Measurements from ENCODE around the gene OR52K1.
"Not testable (repeated sequence)": the region's sequence is repeated elsewhere in the genome, so short reads cannot be mapped to it uniquely, and the experiment has no call there.

Gene OR52K1

GRCh38 chr11:4482445-4482844 is at the start of gene OR52K1:
Gene OR52K1 (plus strand): TSS chr11:4482646. CDS start chr11:4488901, 6,255 bp downstream.
- DNase-seq: no peak

GRCh38 chr11:4433856-4434255 is 48.6 kb upstream of the OR52K1 start:
- DNase-seq: no peak

- no peak for DNase-seq
Observed at GRCh38 chr11:4436411-4436810, 46.0 kb upstream of the OR52K1 start.

- no peak for DNase-seq
Observed at GRCh38 chr11:4441515-4441914, 40.9 kb upstream of the OR52K1 start.

GRCh38 chr11:4443232-4443891 is 39.1 kb upstream of the OR52K1 start:
- DNase-seq: no peak

GRCh38 chr11:4448995-4449394 is 33.5 kb upstream of the OR52K1 start, which contains the start of gene OR52K2:
Gene OR52K2 (plus strand): TSS chr11:4449295. CDS start chr11:4449340, 45 bp downstream.
- DNase-seq: no peak

GRCh38 chr11:4453118-4453517 is 29.3 kb upstream of the OR52K1 start:
- no peak for DNase-seq

- no peak for DNase-seq
Observed at GRCh38 chr11:4454021-4454420, 28.4 kb upstream of the OR52K1 start.

GRCh38 chr11:4455419-4455818 is 27.0 kb upstream of the OR52K1 start:
- no peak for DNase-seq

- no peak for DNase-seq
Observed at GRCh38 chr11:4459500-4459899, 22.9 kb upstream of the OR52K1 start.

- no peak for DNase-seq
Observed at GRCh38 chr11:4460151-4460550, 22.3 kb upstream of the OR52K1 start.

GRCh38 chr11:4464216-4465159 is 18.0 kb upstream of the OR52K1 start:
- no peak for DNase-seq

GRCh38 chr11:4465407-4465806 is 17.0 kb upstream of the OR52K1 start:
- DNase-seq: no peak

- no peak for DNase-seq
Observed at GRCh38 chr11:4466131-4466870, 16.1 kb upstream of the OR52K1 start.

GRCh38 chr11:4466871-4467442 is 15.5 kb upstream of the OR52K1 start:
- DNase-seq: no peak

GRCh38 chr11:4467811-4468606 is 14.4 kb upstream of the OR52K1 start:
- DNase-seq: no peak

GRCh38 chr11:4479644-4480043 is 2.8 kb upstream of the OR52K1 start:
- no peak for DNase-seq

GRCh38 chr11:4480577-4481239 is 1.7 kb upstream of the OR52K1 start:
- DNase-seq: no peak

- no peak for DNase-seq
Observed at GRCh38 chr11:4481240-4481582, 1.2 kb upstream of the OR52K1 start.

GRCh38 chr11:4484310-4484709 is 1.9 kb downstream of the OR52K1 start:
- DNase-seq: no peak

- not testable (repeated sequence) for DNase-seq
Observed at GRCh38 chr11:4491405-4491804, 9.0 kb downstream of the OR52K1 start.

Data from activated T-cell treated with anti-CD3 and anti-CD28 coated beads, Interleukin-2, amount 50 U/mL, for 48 hours (primary cell).